ENCODE data around the gene DLAT. TPM values are rescaled to one million over a fixed set of nuclear protein-coding genes. Genes with fewer than 3 reads are reported as not detected.

DLAT gene
- total RNA-seq, 1 donor from 2014 or later: 24.5 TPM

- Histone ChIP-seq H3K4me3 (ENCODE audit: low read depth, low read length) (no peak overlapping the region), H3K27me3 (ENCODE audit: control insufficient read depth, insufficient read depth, low read length) (no peaks in the 10 kb centered on the region), H3K36me3 (ENCODE audit: control insufficient read depth, insufficient read depth, low read length) (peaks cover 5% of the 10 kb centered on the region)
- TF ChIP-seq, protein P1, sequence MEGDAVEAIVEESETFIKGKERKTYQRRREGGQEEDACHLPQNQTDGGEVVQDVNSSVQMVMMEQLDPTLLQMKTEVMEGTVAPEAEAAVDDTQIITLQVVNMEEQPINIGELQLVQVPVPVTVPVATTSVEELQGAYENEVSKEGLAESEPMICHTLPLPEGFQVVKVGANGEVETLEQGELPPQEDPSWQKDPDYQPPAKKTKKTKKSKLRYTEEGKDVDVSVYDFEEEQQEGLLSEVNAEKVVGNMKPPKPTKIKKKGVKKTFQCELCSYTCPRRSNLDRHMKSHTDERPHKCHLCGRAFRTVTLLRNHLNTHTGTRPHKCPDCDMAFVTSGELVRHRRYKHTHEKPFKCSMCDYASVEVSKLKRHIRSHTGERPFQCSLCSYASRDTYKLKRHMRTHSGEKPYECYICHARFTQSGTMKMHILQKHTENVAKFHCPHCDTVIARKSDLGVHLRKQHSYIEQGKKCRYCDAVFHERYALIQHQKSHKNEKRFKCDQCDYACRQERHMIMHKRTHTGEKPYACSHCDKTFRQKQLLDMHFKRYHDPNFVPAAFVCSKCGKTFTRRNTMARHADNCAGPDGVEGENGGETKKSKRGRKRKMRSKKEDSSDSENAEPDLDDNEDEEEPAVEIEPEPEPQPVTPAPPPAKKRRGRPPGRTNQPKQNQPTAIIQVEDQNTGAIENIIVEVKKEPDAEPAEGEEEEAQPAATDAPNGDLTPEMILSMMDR (IDR thresholded peaks at IDR 0.05; ENCODE audit: insufficient read depth, low read length, severe bottlenecking): no peak
- DNase-seq (ENCODE audit: low read depth) (no peak), FAIRE-seq (no peak)
Measured at GRCh38 chr11:112049777-112050176, 24.6 kb downstream of the DLAT start.

GRCh38 chr11:112050721-112051120 is 25.5 kb downstream of the DLAT start:
- no peak overlapping the region for H3K4me3 ChIP-seq (ENCODE audit: low read depth, low read length)
- TF ChIP-seq, protein P1 (IDR thresholded peaks at IDR 0.05; ENCODE audit: insufficient read depth, low read length, severe bottlenecking): no peak
- H3K36me3 ChIP-seq (ENCODE audit: control insufficient read depth, insufficient read depth, low read length): peaks cover 3% of the 10 kb centered on the region
- H3K27me3 ChIP-seq (ENCODE audit: control insufficient read depth, insufficient read depth, low read length): no peaks in the 10 kb centered on the region
- DNase-seq (ENCODE audit: low read depth): no peak
- FAIRE-seq: no peak

GRCh38 chr11:112051768-112052167 is 26.6 kb downstream of the DLAT start:
- peaks cover 3% of the 10 kb centered on the region for H3K36me3 ChIP-seq (ENCODE audit: control insufficient read depth, insufficient read depth, low read length)
- DNase-seq (ENCODE audit: low read depth) (no peak), FAIRE-seq (no peak)
- no peak overlapping the region for H3K4me3 ChIP-seq (ENCODE audit: low read depth, low read length)
- no peaks in the 10 kb centered on the region for H3K27me3 ChIP-seq (ENCODE audit: control insufficient read depth, insufficient read depth, low read length)
- TF ChIP-seq, protein P1 (IDR thresholded peaks at IDR 0.05; ENCODE audit: insufficient read depth, low read length, severe bottlenecking): no peak

- TF ChIP-seq, protein P1 (IDR thresholded peaks at IDR 0.05; ENCODE audit: insufficient read depth, low read length, severe bottlenecking): no peak
- H3K36me3 ChIP-seq (ENCODE audit: control insufficient read depth, insufficient read depth, low read length): peaks cover 6% of the 10 kb centered on the region
- no peak overlapping the region for H3K4me3 ChIP-seq (ENCODE audit: low read depth, low read length)
- H3K27me3 ChIP-seq (ENCODE audit: control insufficient read depth, insufficient read depth, low read length): no peaks in the 10 kb centered on the region
- DNase-seq (ENCODE audit: low read depth) (no peak), FAIRE-seq (no peak)
Measured at GRCh38 chr11:112057170-112057569, 32.0 kb downstream of the DLAT start.

- no peaks in the 10 kb centered on the region for H3K27me3 ChIP-seq (ENCODE audit: control insufficient read depth, insufficient read depth, low read length)
- FAIRE-seq (no peak), DNase-seq (ENCODE audit: low read depth) (peak; percentile 10)
- no peak overlapping the region for H3K4me3 ChIP-seq (ENCODE audit: low read depth, low read length)
- TF ChIP-seq, protein P1 (IDR thresholded peaks at IDR 0.05; ENCODE audit: insufficient read depth, low read length, severe bottlenecking): no peak
- peaks cover 4% of the 10 kb centered on the region for H3K36me3 ChIP-seq (ENCODE audit: control insufficient read depth, insufficient read depth, low read length)
Measured at GRCh38 chr11:112058103-112058502, 32.9 kb downstream of the DLAT start.

- TF ChIP-seq, protein P1 (IDR thresholded peaks at IDR 0.05; ENCODE audit: insufficient read depth, low read length, severe bottlenecking): no peak
- Histone ChIP-seq H3K27me3 (ENCODE audit: control insufficient read depth, insufficient read depth, low read length) (no peaks in the 10 kb centered on the region), H3K4me3 (ENCODE audit: low read depth, low read length) (no peak overlapping the region), H3K36me3 (ENCODE audit: control insufficient read depth, insufficient read depth, low read length) (peaks cover 4% of the 10 kb centered on the region)
- no peak for FAIRE-seq
- DNase-seq (ENCODE audit: low read depth): no peak
Measured at GRCh38 chr11:112062923-112063322, 37.7 kb downstream of the DLAT start.

Data from bronchial epithelial cell (primary cell).